Loucy (cell line): ENCODE results near the gene REPS2.

Experiments used
- CTCF ChIP-seq: fragments of 200-600 bp; sonication (generic); conservative IDR thresholded peaks from 2 replicates; pipeline ENCODE4 v1.5.1; 2014; ENCODE audit warnings: mild to moderate bottlenecking, antibody characterized with exemption, low read length
- EZH2phosphoT487 ChIP-seq: fragments of 200-600 bp; IDR thresholded peaks from 2 replicates; pipeline ENCODE4 v1.6.1; 2018; ENCODE audit warnings: antibody characterized with exemption, mild to moderate bottlenecking, moderate library complexity, borderline replicate concordance

DNA sequence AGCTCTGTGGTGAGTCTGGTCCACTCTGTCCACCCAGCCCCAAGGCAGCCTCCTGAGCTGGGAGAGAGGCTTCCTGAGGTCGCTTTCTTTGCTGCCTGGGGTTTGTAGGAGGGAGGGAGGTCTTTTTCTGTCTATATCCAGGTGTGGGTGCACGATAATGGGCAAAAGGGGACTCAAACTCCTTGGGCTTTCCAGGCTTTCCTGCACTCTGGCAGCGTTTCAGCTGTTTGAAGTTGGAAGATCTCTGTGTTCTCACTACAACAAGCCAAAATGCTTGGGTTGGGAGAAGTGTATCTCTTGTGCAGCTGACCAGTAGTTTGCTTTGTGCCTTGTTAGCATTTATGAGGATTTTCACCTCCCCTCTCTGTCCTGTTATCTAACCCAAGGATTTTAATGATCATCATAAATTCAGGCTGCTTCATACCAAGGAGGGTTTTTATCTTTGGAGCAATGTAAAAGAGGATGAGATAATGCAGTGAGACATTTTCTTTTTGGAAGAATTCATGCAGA, 126.3 kb downstream of the REPS2 start:
- no peak for TF ChIP-seq CTCF
- TF ChIP-seq EZH2phosphoT487, result no peak
